HG03159 (cell line): ENCODE data around the gene ZNF771.
"Not testable (repeated sequence)": the region's sequence is repeated elsewhere in the genome, so short reads cannot be mapped to it uniquely, and the experiment has no call there.

Experiments used
- ATAC-seq: cut with Tn5 transposase; IDR thresholded peaks from one replicate; pipeline ENCODE4 v1.9.1; 2021; ENCODE audit warnings: mild to moderate bottlenecking, moderate library complexity; ENCODE audit not compliant: unreplicated experiment

Gene ZNF771

DNA sequence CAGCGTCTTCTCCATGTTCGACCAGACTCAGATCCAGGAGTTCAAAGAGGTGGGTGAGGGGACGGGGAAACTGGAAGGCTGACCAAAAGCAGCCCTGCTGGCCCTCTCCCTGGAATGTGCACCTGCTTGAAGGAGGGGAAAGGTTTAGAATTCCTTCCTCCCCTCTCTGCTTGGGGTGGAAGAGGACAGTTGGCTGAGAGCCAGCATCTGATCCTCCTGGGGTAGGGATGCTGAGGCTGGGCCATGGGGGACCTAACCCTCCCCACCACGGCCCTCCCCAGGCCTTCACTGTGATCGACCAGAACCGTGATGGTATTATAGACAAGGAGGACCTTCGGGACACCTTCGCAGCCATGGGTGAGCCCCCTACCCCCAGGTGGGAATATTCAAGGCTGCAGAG is 31.5 kb upstream of the ZNF771 start:
- no peak for ATAC-seq

- no peak for ATAC-seq
These were observed 30.9 kb upstream of the ZNF771 start for GRCh38 chr16:30376461-30376902.

GRCh38 chr16:30377050-30377811 is 30.2 kb upstream of the ZNF771 start:
- ATAC-seq = no peak

DNA sequence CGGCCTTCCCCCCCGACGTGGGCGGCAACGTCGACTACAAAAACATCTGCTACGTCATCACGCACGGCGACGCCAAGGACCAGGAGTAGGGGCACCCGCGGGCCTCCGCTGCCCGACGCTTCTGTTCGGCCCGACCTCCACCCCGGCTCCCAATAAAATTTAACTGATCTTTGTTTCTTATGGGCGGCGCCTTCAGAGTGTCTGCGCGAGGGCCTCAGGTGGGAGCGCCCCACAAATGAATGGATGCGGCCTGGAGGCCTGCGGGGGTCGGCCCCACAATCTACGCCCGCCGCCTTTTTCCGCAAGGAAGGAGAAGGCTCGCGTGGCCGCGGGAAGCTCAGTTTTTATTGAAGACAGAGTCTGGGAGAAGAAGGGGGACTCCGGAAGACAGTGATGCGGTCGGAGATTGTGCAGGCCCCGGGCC is 29.6 kb upstream of the ZNF771 start:
- ATAC-seq = peak; percentile 37

GRCh38 chr16:30378236-30379157 is 28.9 kb upstream of the ZNF771 start:
- ATAC-seq = peak; percentile 81

DNA sequence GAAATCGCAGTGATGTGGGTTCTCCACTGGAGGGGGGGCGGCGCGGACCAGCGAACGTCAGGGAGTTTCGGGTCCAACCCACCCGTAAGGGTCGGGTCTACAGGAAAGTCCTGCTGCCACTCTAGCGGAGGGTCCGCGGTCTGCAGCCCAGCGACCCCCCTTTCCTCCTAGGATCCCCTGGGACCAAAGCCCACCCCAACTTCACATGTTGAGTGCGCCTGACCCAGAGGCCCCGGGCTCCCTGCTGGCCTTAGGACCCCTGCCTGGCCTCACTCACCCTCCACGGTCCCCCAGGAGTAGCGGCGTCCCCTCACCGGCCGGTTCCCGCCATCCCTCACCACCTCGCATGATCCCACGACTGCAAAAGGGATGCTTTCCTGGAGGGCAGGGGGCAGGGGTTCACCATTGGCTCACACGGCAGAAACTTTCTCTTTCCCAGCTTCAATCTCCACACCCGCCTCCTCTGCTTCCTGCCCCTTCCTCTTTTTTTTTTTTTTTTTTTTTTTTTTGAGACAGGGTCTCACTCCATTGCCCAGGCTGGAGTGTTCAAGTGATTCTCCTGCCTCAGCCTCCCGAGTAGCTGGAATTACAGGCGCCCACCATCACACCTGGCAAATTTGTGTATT is 28.1 kb upstream of the ZNF771 start:
- ATAC-seq = no peak

DNA sequence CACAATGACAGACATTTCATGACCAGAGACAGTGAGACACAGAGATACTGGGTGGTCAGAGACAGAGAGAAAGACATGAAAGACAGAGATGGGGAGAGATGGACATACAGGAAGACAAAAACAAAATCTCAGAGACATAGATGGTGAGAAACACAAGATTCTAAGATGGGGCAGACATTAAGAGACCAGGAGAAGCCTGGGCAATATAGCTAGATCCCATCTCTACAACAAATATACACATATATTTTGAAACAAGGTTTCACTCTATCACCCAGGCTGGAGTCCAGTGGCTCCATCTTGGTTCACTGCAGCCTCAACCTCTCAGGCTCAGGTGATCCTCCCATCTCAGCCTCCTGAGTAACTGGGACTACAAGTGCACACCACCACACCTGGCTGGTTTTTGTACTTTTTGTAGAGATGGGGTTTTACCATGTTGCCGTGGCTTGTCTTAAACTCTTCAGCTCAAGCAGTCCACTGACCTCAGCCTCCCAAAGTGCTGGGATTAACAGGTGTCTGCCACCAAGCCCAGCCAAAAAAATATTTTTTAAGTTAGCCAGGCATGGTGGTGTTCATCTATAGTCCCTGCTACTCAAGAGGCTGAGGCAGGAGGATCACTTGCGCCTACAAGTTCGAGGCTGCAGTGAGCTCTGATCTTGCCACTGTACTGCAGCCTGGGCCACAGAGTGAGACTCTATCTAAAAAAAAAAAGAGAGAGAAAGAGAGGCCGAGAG is 27.2 kb upstream of the ZNF771 start:
- ATAC-seq = no peak

GRCh38 chr16:30380803-30381208 is 26.6 kb upstream of the ZNF771 start:
- ATAC-seq = no peak

- no peak for ATAC-seq
These were observed 25.9 kb upstream of the ZNF771 start for GRCh38 chr16:30381291-30382041.

DNA sequence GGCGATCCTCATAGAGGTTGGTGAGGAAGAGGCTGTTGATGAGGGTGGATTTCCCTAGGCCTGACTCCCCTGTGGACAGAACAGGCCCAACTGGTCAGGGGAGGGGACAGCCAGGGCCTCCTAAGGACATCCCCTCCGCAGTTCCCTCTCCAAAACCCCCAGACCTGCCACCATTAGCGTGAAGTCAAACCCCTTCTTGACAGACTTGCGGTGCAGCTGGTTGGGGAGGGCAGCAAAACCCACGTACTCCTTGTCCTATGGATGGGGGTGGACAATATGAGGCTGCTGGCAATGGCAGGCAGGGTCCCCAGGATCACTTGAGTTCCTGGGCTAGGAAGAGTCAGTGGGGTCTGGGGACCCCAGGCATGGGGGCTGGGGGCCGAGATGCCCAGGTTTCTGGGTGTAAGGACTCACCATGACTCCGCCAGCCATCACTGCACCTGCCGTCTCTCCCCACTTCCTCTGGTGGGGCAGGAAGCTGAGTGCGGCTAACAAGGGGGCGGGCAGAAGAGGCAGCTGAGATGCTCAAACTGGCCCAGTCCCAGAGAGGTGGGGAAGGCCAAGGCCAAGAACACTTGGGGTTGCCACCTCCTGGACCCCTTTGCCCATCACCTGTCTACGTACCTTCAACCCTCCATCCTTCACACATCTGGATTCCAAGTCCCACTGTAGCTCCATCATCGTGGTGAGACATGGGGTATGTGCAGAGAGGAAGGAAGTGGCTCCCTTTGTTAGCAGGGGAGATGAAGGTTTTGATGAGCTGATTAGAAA is 25.1 kb upstream of the ZNF771 start, which contains the start of gene SEPTIN1:
Gene SEPTIN1, minus strand, starts transcription at position 451 of the 771 bp plus-strand sequence. Its CDS starts 19 bp downstream, at position 432.
- ATAC-seq = peak; percentile 41

- ATAC-seq = no peak
These were observed 23.9 kb upstream of the ZNF771 start for GRCh38 chr16:30383521-30383920.

- ATAC-seq = no peak
These were observed 12.7 kb upstream of the ZNF771 start for GRCh38 chr16:30394592-30395154.

- peak; percentile 65 for ATAC-seq
These were observed 12.0 kb upstream of the ZNF771 start, which contains the start of gene ZNF48 for GRCh38 chr16:30395155-30395991. Gene ZNF48, plus strand, starts transcription at chr16:30395420. Its CDS starts 375 bp downstream, at chr16:30395795.

DNA sequence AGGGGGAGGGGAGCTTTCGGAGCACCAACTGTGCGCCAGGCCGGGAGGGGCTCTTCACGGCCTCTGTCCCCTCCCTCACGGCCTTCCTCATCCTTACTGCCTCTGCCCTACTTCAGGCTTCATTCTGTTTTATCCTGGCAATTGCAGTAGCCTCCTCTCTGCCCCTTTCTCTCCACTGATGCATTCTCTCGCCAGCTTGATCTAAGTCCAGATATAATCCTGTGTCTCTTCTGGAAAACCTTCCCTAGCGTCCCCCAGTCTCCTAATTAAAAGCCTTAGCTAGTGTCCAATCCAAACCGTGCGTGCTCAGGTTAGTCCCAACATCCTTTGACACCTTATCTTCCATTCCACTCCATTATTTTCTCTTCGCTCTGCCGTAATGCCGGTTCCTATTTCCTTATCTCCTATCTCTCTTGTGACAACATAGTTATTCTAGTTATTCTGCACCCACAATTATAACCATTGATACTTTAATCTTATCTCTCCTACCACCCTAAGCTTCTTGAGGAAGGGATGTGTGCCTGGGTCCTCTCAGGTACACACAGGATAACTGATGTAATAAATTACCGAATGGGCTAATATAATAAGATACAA is 11.3 kb upstream of the ZNF771 start:
- no peak for ATAC-seq

GRCh38 chr16:30396627-30397026 is 10.8 kb upstream of the ZNF771 start:
- ATAC-seq = not testable (repeated sequence)

- no peak for ATAC-seq
These were observed 10.3 kb upstream of the ZNF771 start for GRCh38 chr16:30397056-30397455.
